Suprapubic skin (tissue), 3 donors: ENCODE results near the gene ARL8A.

Source experiments
- POLR2A ChIP-seq, 2 donors: fragments of 450-650 bp; IDR thresholded peaks; one replicate each; pipeline ENCODE4 v1.6.1; 2017; ENCODE audit warnings: antibody characterized with exemption in 2 of 2, mild to moderate bottlenecking in 2 of 2, moderate library complexity in 2 of 2
- TF ChIP-seq, protein P1 (sequence below), 2 donors: fragments of 200-600 bp in 1 of 2; fragments of 450-650 bp in 1 of 2; sonication (generic) in 1 of 2; IDR thresholded peaks; one replicate each; pipeline ENCODE4 v1.5.1; 2016 to 2019; ENCODE audit warnings: antibody characterized with exemption in 2 of 2, mild to moderate bottlenecking in 1 of 2, moderate library complexity in 1 of 2

DNA sequence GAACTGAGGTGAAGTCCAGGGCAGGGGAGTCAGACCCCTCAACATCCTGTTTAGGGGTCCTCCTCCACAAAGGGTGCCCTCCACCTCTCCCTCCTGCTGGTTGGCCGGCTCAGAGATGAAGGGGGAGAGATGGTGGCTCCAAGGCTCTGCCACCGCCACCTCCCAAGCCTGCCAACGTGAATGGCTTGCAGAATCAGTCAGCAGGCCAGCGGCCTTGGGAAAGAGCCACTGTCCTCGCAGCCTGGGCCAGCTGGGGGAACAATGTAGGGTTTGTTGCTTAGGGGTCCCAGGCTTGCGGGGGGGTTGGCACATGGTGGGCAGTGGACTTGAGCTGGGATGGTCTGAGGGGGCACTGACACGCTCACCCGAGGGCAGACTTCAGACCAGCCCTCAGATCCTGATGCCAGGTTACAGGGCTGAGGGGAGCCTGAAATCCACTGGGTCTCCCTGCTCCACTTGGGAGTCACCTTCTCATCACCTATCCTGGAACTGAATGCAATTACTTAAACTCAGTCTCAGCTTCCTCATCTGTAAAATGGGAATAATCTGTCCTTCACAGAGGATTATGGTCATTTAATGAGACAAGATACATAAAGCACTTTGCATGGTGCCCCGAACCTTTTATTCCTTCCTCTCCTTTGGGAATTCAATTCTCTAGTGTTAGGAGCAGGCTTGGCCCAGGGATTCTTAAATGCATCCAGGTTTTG, 13.6 kb downstream of the ARL8A start:
- TF ChIP-seq, protein P1, sequence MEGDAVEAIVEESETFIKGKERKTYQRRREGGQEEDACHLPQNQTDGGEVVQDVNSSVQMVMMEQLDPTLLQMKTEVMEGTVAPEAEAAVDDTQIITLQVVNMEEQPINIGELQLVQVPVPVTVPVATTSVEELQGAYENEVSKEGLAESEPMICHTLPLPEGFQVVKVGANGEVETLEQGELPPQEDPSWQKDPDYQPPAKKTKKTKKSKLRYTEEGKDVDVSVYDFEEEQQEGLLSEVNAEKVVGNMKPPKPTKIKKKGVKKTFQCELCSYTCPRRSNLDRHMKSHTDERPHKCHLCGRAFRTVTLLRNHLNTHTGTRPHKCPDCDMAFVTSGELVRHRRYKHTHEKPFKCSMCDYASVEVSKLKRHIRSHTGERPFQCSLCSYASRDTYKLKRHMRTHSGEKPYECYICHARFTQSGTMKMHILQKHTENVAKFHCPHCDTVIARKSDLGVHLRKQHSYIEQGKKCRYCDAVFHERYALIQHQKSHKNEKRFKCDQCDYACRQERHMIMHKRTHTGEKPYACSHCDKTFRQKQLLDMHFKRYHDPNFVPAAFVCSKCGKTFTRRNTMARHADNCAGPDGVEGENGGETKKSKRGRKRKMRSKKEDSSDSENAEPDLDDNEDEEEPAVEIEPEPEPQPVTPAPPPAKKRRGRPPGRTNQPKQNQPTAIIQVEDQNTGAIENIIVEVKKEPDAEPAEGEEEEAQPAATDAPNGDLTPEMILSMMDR (IDR thresholded peaks at IDR 0.05), result no peak
- TF ChIP-seq POLR2A (IDR thresholded peaks at IDR 0.05), result no peak
